NCI-H460 (cell line): ENCODE results near the gene SLC6A6. TPM values are rescaled to one million over a fixed set of nuclear protein-coding genes. Genes with fewer than 3 reads are reported as not detected.
A peak's percentile ranks its signal among the peaks of the same experiment; 100 is the strongest.
"Not testable (repeated sequence)": the region's sequence is repeated elsewhere in the genome, so short reads cannot be mapped to it uniquely, and the experiment has no call there.

Experiments used
- DNase-seq: peaks from one replicate; pipeline ENCODE4 v3.0.0-alpha.2; 2016; ENCODE audit warnings: low read depth; ENCODE audit errors: extremely low read depth
- total RNA-seq: library from RNA; depleted of rRNA; stranded (reverse); fragments of >200 nt; shearing (Covaris generic); gene quantifications from 2 replicates; pipeline ENCODE4 v1.2.3, GENCODE V29; 2014

SLC6A6 gene
- total RNA-seq, 1 experiment from 2014 or later = 123 TPM

GRCh38 chr3:14503033-14503705 is 100.8 kb downstream of the SLC6A6 start:
- no peak for DNase-seq

GRCh38 chr3:14503706-14504065 is 101.3 kb downstream of the SLC6A6 start:
- DNase-seq = no peak

- DNase-seq = no peak
Observed at GRCh38 chr3:14505001-14505802, 102.8 kb downstream of the SLC6A6 start.

GRCh38 chr3:14505803-14506500 is 103.5 kb downstream of the SLC6A6 start:
- DNase-seq = no peak

GRCh38 chr3:14506626-14507304 is 104.4 kb downstream of the SLC6A6 start:
- DNase-seq = no peak

- DNase-seq = no peak
Observed at GRCh38 chr3:14507305-14507741, 104.9 kb downstream of the SLC6A6 start.

- DNase-seq = no peak
Observed at GRCh38 chr3:14507757-14508504, 105.5 kb downstream of the SLC6A6 start.

GRCh38 chr3:14508505-14508819 is 106.1 kb downstream of the SLC6A6 start:
- DNase-seq = no peak

- DNase-seq = peak; percentile 38
Observed at GRCh38 chr3:14508966-14509795, 106.8 kb downstream of the SLC6A6 start.

GRCh38 chr3:14509796-14510100 is 107.3 kb downstream of the SLC6A6 start:
- DNase-seq = no peak

- no peak for DNase-seq
Observed at GRCh38 chr3:14510838-14511622, 108.6 kb downstream of the SLC6A6 start.

- no peak for DNase-seq
Observed at GRCh38 chr3:14511623-14512280, 109.3 kb downstream of the SLC6A6 start.

GRCh38 chr3:14512281-14512941 is 110.0 kb downstream of the SLC6A6 start:
- DNase-seq = no peak

GRCh38 chr3:14512942-14513327 is 110.5 kb downstream of the SLC6A6 start:
- DNase-seq = no peak

- no peak for DNase-seq
Observed at GRCh38 chr3:14513566-14514322, 111.3 kb downstream of the SLC6A6 start.

GRCh38 chr3:14514323-14514720 is 111.9 kb downstream of the SLC6A6 start:
- no peak for DNase-seq

- not testable (repeated sequence) for DNase-seq
Observed at GRCh38 chr3:14515526-14515925, 113.1 kb downstream of the SLC6A6 start.
